Nephron (organoid): Measurements from ENCODE around the gene PPP1R36.
"Not testable (repeated sequence)": the region's sequence is repeated elsewhere in the genome, so short reads cannot be mapped to it uniquely, and the experiment has no call there.

Source experiments
- H3K27ac Mint-ChIP-seq, 3 experiments: 2 replicates each; pipeline ENCODE4 v1.8.0; 2020; ENCODE audit warnings: mixed read lengths in 3 of 3, mild to moderate bottlenecking in 2 of 3, moderate library complexity in 1 of 3
- H3K27me3 Mint-ChIP-seq: 2 replicates; pipeline ENCODE4 v1.8.0; 2021; ENCODE audit warnings: low read depth, mild to moderate bottlenecking, moderate library complexity, mixed read lengths
- H3K36me3 Mint-ChIP-seq: 2 replicates; pipeline ENCODE4 v1.8.0; 2020; ENCODE audit warnings: low read depth, mixed read lengths
- H3K4me1 Mint-ChIP-seq: 2 replicates; pipeline ENCODE4 v1.8.0; 2020; ENCODE audit warnings: mixed read lengths
- H3K4me3 Mint-ChIP-seq, 3 experiments: 2 replicates each; pipeline ENCODE4 v1.8.0; 2020; ENCODE audit warnings: mild to moderate bottlenecking in 3 of 3, mixed read lengths in 3 of 3, moderate library complexity in 2 of 3
- H3K9me3 Mint-ChIP-seq: 2 replicates; pipeline ENCODE4 v1.8.0; 2020; ENCODE audit warnings: mixed read lengths
- CTCF ChIP-seq, 3 experiments: fragments of 200-600 bp; sonication (generic); IDR thresholded peaks; one replicate each; pipeline ENCODE4 v1.5.0; 2021; ENCODE audit warnings: antibody characterized with exemption in 3 of 3; ENCODE audit not compliant: unreplicated experiment in 3 of 3

Gene PPP1R36

GRCh38 chr14:64569138-64569631 lies 19.4 kb downstream of the PPP1R36 start:
- no peaks in the 10 kb centered on the region for H3K9me3 Mint-ChIP-seq
- H3K36me3 Mint-ChIP-seq = no peaks in the 10 kb centered on the region
- H3K27me3 Mint-ChIP-seq = no peaks in the 10 kb centered on the region
- TF ChIP-seq CTCF (IDR thresholded peaks at IDR 0.05; ENCODE audit: unreplicated experiment in 3 of 3) = no peak
- H3K27ac Mint-ChIP-seq = peak overlapping the region; percentile 58 to 86 (median 75)
- no peak overlapping the region for H3K4me3 Mint-ChIP-seq
- H3K4me1 Mint-ChIP-seq = peaks cover 43% of the 10 kb centered on the region

- H3K36me3 Mint-ChIP-seq, H3K27me3 Mint-ChIP-seq, H3K9me3 Mint-ChIP-seq, H3K4me3 Mint-ChIP-seq: not testable (repeated sequence)
- Mint-ChIP-seq H3K4me1 (peaks cover 46% of the 10 kb centered on the region), H3K27ac (peak overlapping the region in 1 of 3 experiments; percentile 86)
Observed at GRCh38 chr14:64569646-64570045, 19.9 kb downstream of the PPP1R36 start.

GRCh38 chr14:64572386-64573104 lies 22.8 kb downstream of the PPP1R36 start:
- H3K4me3 Mint-ChIP-seq = no peak overlapping the region
- H3K9me3 Mint-ChIP-seq = no peaks in the 10 kb centered on the region

GRCh38 chr14:64573109-64573508 lies 23.3 kb downstream of the PPP1R36 start:
- peak overlapping the region; percentile 88 to 90 (median 89) for H3K27ac Mint-ChIP-seq
- H3K4me3 Mint-ChIP-seq = no peak overlapping the region
- no peak for TF ChIP-seq CTCF (IDR thresholded peaks at IDR 0.05; ENCODE audit: unreplicated experiment in 3 of 3)
- no peaks in the 10 kb centered on the region for H3K36me3 Mint-ChIP-seq
- H3K4me1 Mint-ChIP-seq = peaks cover 29% of the 10 kb centered on the region
- no peaks in the 10 kb centered on the region for H3K9me3 Mint-ChIP-seq
- H3K27me3 Mint-ChIP-seq = no peaks in the 10 kb centered on the region

More at GRCh38 chr14:64572386-64573104, 22.8 kb downstream of the PPP1R36 start:
- H3K36me3 Mint-ChIP-seq = no peaks in the 10 kb centered on the region
- no peaks in the 10 kb centered on the region for H3K27me3 Mint-ChIP-seq
- peak overlapping the region; percentile 88 to 90 (median 89) for H3K27ac Mint-ChIP-seq
- TF ChIP-seq CTCF (IDR thresholded peaks at IDR 0.05; ENCODE audit: unreplicated experiment in 3 of 3) = no peak
- H3K4me1 Mint-ChIP-seq = peaks cover 30% of the 10 kb centered on the region

- no peaks in the 10 kb centered on the region for H3K27me3 Mint-ChIP-seq
- H3K4me1 Mint-ChIP-seq = peaks cover 22% of the 10 kb centered on the region
- H3K27ac Mint-ChIP-seq = peak overlapping the region in 1 of 3 experiments; percentile 3
- no peaks in the 10 kb centered on the region for H3K9me3 Mint-ChIP-seq
- no peak for TF ChIP-seq CTCF (IDR thresholded peaks at IDR 0.05; ENCODE audit: unreplicated experiment in 3 of 3)
- no peak overlapping the region for H3K4me3 Mint-ChIP-seq
- no peaks in the 10 kb centered on the region for H3K36me3 Mint-ChIP-seq
Observed at GRCh38 chr14:64574371-64575107, 24.8 kb downstream of the PPP1R36 start.

- Mint-ChIP-seq H3K9me3 (no peaks in the 10 kb centered on the region), H3K4me1 (peaks cover 29% of the 10 kb centered on the region), H3K36me3 (no peaks in the 10 kb centered on the region), H3K27ac (peak overlapping the region in 2 of 3 experiments; percentile 16), H3K4me3 (no peak overlapping the region), H3K27me3 (no peaks in the 10 kb centered on the region)
- no peak for TF ChIP-seq CTCF (IDR thresholded peaks at IDR 0.05; ENCODE audit: unreplicated experiment in 3 of 3)
Observed at GRCh38 chr14:64577211-64577610, 27.4 kb downstream of the PPP1R36 start.
